ENCODE data around the gene SKI. TPM values are rescaled to one million over a fixed set of nuclear protein-coding genes. Genes with fewer than 3 reads are reported as not detected.
A peak's percentile ranks its signal among the peaks of the same experiment; 100 is the strongest.
"Not testable (repeated sequence)": the region's sequence is repeated elsewhere in the genome, so short reads cannot be mapped to it uniquely, and the experiment has no call there.

Gene SKI
- total RNA-seq, 1 donor from 2014 or later = 15.5 TPM

DNA sequence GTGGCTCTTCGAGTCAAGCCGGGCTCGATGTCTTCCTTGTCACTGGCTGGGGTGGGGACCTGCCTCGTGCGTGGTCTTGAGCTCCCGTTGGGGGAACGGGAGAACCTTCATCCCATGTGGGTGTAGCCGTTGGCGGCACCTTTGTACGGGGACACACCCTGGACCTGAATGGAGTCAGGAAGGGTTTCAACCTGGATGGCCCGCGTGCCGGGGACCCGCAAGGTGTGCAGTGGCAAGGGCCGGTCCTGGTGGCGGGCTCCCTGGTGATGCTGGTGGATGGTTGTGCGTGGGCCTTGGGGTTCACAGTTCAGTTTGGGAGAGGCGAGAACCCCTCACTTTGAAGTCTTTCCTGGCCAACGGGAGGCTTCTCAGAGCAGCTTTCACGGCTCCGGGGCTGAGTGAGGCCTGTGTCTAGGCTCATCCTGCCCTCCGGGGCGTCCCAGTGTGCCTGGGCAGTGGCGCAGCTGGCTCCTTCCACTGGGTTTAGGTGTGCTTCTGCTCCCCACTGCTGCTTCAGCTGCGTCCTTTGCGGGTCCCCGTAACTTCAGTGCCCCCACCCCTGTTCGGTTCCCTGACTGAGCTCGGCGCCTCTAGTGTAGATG, 11.4 kb downstream of the SKI start:
- DNase-seq (ENCODE audit: low spot score in 2 of 2) = no peak
- no peak for FAIRE-seq

DNA sequence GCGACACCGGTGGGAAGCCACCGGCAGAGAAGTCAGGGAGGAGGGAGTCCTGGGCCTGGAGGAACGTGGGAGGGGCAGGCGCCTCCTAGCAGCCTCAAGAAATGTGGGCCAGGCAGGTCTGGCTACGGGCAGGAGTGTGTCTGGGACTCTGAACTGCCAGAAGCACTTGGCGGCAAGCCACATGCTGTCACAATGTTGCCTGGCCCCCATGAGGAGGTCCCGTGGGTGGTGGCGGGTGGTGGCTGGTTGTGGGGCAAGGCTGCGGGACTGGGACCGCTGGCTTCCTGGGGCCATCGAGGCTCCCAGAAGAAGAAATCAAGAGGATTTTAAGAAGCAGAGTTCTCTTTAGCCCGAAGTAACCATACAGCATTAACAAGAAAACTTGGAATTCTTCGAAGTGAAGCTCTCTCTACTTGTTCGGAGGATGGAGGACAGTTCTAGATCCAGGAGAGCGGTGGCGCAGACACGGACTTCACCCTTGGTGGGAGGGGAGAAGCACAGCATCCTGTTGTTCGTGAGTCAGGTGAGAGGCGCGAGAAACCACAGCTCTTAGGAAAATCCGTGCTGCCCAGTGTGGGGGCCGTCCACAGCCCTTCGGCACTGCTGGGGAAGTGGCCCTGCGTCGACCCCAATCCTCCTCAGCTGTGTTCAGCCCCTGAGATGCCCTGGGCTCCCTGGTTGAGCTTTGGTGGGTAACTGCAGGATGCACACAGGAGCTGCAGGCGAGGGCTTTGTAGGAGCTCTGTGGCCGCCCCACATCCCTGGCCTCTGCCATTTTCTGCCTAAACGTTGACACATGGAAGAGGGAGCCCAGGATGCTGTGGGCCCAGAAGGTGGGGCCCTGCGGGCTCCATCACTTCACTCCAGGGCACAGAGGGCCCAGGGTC, 12.4 kb downstream of the SKI start:
- peak in 1 of 2 donors; percentile 77 for DNase-seq (ENCODE audit: low spot score in 2 of 2)
- FAIRE-seq = no peak

DNA sequence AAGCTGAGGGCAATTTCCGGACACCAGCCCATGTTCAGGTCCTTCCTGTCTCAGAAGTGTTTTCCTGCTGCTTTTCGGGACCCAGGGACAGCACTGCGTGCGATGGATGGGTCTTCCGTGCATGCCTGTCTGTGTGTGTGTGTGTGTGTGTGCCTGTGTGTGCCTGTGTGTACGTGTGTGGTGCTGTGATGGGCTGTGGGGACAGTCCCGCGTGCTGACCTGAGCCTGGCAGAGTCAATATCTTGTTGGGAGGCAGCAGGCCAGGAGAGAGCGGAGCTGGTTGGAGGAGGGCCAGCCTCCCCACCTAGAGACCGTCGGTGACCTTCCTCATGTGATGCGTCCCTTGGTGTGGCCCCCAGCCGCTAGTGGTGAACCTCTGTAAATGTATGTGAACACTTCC, 13.7 kb downstream of the SKI start:
- no peak for FAIRE-seq
- DNase-seq (ENCODE audit: low spot score in 2 of 2) = no peak

DNA sequence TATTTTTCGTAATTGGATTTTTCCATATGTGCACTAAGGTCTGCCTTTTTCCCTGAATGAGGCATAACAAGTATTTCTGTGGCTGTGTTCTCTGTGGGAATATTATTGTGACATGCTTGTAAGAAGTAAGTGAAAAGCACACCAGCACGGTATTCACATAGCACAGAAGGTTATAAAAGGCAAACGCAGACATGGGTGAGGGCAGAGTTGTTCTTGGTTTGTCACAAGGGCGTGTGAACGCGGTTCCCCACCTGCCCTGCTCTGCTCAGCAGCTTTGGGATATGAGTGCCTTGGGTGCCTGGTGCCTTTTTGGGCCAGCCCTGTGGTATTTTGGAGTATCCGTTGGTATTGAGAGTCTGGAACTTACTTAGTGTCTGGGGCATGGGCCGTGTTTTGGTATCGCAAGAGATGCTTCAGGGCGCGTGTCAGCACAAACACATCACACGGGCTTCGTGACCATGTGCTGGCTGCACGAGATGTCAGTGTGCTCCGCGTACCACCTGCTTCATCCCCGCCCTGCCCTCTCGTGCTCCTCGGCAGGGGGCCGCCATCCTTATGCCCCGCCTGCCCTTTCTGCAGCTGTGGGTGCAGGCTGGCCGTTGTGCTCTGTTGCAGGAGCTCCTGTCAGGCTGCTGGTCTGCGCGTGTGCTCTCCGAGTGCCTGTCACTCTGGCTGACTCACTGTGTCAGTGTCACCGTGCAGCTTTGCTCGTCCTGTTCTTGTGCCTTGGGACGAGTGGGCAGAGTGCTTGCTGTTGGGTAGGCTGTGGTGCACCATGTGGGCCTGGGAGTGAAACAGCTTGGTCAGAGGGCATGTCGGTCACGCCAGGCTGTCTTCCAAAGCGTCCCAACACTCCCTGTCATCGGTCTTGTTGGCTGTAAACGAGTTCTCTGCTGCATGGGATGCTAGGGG, 15.0 kb downstream of the SKI start:
- peak in 1 of 2 donors; percentile 72 for DNase-seq (ENCODE audit: low spot score in 2 of 2)
- FAIRE-seq = no peak

DNA sequence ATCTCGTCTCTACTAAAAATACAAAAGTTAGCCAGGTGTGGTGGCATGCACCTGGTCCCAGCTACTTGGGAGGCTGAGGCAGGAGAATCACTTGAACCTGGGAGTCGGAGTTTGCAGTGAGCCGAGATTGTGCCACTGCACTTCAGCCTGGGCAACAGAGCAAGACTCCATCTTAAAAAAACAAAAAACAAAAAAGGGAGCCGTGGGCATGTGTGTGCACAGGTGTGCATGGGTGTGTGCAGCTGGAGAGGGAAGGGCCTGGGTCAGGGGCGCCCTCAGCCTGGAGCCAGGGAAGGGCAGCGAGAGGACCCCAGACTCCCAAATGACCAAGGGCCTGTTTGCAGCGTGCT, 18.9 kb downstream of the SKI start:
- DNase-seq (ENCODE audit: low spot score in 2 of 2); FAIRE-seq: not testable (repeated sequence)

DNA sequence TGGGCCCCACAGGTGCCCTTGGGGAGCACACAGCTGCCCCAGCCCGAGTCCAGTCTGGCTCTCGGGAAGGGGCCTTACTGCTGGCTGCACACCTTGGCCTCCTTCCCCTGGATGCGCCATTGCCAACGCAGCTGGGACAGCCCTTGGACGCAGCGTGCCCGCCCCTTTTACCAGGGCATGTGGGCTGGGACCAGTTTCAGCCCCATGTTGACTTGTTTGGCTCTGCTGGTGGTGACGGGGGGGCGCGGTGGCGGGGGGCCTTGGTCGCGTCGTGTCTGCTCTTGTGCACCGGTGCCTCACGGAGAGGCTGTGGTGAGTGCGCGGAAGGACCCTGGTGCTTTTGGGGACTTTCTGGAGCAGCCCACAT, 19.6 kb downstream of the SKI start:
- DNase-seq (ENCODE audit: low spot score in 2 of 2) (no peak), FAIRE-seq (no peak)

DNA sequence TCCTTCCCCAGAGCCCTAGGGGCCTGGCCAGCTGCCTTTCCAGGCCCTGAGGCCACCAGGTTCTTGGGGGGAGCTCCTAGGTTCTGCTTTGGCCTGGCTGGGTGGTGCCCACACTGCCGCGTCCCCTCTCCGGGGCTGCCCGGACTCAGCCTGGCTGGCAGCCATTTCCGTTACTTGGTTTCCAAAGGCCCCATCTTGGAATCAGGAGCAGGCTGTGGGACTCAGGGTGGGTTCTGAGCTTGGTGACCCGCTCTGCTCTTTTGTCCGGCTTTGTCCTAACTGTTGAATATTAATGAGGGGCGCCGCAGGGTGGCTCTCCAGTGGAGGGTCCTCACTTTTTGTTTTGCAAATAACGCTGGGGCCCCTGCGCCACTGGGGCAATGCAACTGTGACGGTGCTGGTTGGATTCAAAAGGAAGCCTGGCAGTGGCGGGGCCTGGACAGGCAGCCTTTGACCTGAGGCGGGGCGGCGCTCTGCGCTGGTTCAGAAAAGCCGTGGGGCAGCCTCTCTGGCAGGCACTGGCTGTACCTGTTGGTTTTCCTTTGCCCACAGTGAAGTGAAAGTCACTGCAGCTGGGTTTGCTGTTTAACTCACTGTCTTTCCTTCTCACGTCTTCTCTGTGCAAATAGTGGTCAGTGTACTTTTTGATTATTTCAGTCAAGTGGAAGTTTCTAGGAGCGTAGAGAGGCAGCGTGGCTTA, 20.2 kb downstream of the SKI start:
- FAIRE-seq (no peak), DNase-seq (ENCODE audit: low spot score in 2 of 2) (no peak)

DNA sequence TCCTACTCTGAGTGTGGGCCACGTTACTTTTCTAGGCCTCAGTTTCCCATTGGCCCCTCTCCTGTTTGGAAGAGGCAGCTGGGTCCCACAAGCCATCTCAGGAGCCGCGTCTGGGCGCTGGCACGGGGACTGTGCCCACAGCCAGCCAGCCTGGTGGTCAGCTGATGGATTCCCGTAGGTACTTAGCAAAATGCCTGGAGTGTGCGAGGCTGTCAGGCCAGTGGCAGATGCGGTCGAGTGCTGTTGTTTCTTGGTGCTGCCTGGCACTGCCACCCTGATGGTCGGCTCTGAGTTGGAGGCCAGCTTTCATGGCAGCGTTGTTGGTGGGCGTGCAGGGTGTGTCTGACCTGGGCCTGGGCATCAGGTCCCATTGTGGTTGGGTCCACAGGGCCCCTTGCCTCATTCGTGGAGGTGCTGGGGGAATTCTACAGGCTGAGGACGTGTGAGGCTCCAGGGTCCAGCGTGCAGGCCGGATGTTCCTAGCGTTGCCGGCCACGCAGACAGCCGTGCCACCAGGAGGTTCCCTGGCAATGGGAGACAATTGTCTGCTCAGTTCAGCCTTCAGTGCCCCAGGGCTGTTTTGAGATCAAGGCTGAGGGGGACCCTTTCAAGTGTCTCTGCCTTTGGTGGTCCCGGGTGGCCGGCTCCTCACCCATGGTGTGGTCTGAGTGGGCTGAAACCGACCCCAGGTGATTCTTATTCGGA, 20.9 kb downstream of the SKI start:
- FAIRE-seq (no peak), DNase-seq (ENCODE audit: low spot score in 2 of 2) (no peak)

DNA sequence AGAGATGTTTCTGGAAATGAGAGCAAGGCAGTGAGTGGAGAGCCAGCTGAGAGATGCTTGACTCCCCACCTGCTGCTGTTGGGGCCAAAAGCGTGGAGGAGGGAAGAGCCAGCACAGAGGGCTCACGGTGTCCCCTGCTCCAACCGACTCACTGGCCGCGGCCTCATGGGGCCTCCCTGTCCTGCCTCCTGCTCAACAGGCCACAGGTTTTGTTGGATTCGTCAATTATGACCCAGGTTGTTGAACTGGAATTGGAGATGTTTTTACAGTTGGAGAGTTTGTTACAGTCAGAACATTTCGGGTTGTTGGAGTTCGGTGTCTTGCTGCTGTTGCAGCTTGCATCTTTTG, 21.4 kb downstream of the SKI start:
- DNase-seq (ENCODE audit: low spot score in 2 of 2) = no peak
- no peak for FAIRE-seq

DNA sequence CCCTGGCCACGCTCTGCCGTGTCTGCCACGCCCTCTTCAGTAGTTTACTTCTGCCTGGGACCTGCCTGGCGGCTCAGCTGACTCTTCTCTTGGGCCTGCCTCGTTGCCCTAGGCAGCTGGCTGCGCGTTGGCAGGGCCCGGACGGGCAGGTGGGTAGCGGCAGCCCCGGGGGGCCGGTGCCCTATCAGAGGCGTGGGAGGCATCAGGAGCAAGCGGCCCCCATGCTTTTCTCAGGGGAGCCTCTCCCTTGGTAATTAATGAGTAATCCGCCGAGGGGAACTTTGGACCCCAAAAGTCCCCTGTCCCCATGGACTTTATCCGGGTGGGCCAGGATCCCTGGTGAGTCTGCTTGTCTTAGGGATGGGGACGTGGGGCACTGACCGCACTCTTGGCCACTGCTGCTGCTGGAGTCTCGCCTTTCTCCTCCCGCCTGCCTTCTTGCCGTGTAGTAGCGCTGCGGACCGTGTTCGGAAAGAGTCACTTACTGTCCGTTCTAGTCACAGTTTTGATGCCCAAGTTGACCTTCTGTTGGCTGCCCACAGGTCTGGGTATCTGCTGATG, 22.7 kb downstream of the SKI start:
- FAIRE-seq (no peak), DNase-seq (ENCODE audit: low spot score in 2 of 2) (no peak)

DNA sequence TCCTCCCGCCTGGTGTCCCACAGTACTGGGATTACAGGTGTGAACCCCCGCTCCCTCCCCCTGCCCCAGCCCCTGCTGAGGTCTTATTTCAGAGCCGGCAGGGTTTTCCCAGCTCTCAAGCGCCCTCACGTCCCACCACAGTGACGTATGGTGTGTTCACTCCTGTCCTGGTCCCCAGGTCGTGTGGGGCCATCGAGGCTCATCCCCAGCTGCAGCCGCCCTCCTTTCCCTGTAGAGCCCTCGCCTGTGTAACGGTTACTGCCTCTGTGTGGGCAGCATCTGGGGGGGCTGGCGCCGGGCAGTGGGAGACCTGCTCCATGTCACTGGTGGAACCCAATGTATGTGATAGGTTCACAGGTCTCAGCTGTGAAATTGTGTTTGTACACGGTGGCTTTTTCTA, 23.2 kb downstream of the SKI start:
- FAIRE-seq = no peak

DNA sequence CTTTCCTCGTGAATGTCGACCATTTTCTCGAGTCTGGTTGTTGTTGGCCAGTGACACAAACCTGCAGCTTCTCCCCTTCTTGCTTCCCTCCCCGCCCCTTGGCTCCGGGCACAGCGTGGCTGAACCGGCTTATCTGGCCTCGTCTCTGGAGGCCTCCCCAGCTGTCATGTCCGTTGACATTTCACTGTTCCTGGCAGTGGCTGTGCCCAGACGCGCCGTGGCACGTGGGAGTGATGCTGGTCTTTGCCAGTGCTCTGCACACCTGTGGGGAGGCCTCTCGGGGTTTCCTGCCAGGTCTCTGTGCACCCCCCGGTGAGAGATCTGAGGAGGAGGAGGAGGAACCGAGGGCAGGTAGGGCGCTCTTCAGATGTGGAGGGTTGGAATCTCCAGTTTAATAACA, 23.7 kb downstream of the SKI start:
- FAIRE-seq (no peak), DNase-seq (ENCODE audit: low spot score in 2 of 2) (no peak)

More for the DNA sequence above, 23.2 kb downstream of the SKI start:
- no peak for DNase-seq (ENCODE audit: low spot score in 2 of 2)

DNA sequence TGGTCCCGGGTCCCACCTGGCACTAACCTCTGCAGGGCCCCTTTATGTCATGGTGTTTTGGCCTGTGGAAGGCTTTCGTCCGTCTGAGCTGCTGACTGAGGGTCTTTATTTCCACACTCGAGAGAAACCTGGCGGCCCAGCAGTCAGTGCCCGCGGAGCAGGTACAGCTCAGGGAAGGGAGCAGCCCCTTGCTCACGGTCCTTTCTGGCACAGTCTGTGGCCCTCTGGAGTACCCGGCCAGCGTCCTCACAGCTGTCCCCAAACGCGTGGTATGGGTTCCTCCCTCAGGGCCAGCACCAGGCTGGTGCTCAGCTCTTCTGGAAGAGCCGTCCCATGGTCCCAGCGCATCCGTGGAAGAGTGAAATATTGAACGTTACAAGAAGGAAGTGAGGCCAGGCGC, 24.3 kb downstream of the SKI start:
- DNase-seq (ENCODE audit: low spot score in 2 of 2) (no peak), FAIRE-seq (no peak)

DNA sequence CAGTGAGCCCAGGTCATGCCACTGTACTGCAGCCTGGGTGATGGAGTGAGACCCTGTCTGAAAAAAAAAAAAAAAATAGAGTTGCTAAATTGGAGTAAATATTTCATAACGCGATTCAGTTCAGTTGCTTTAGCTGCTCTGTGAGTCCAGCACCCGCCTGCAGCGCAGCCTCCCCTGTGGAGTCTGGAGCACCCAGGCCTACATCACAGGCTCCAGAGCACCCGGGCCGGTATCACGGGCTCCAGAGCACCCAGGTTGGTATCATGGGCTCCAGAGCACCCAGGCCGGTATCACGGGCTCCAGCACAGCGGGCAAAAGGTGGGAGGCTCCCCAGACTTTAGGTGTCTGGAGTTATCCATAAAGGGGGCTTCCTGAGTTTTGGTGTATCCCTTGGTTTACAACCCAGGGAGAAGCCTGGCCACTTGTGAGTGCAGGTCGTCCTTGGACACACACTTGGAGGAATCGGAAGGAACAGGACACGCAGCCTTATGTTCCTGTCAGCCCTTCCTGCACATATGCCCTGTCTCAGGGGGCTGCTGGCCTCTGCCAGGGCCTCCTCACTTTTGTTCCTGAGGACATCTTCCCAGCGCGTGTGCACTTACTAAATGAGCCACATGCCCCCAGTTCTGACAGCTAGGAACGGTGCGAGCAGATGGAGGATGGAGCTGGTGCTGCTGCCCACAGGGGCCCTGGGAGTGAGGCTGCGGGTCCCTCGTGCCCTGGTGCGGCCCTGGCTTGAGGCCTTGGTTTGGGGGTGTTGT, 25.1 kb downstream of the SKI start:
- FAIRE-seq = no peak

DNA sequence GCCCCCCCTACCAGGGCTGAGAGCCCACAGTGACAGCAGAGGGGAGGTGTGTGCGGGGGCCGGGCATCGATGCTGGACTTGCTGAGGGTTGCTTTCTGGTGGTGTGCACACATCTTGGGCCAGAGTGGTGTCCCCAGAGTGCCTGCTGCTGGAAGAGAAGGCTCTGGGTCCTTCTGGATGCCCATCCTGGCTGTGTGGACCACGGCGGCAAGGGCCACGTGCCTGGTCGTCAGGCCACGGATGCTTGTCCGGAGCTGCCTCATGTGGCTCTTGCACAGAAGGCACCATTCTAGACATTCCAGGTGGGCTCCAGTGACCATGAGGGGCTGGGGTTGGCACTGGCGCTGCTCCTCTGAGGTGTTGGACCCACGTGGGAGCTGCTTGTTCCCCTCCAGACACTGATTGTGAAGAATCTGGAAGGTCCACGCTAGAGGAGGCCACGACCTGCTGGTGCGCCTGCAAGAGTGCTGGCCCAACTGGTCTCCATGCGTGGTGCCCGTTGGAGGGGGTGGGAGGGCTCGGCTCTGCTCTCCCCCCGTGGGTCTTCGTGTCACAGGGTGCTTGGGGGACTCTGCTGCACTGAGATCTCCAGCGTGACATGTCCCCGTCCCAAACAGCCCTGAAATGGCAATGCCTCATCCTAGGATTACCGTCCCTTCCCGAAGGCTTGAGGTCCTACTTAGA, 25.8 kb downstream of the SKI start:
- no peak for DNase-seq (ENCODE audit: low spot score in 2 of 2)
- FAIRE-seq = no peak

More for the DNA sequence above, 25.1 kb downstream of the SKI start:
- DNase-seq (ENCODE audit: low spot score in 2 of 2) = no peak

DNA sequence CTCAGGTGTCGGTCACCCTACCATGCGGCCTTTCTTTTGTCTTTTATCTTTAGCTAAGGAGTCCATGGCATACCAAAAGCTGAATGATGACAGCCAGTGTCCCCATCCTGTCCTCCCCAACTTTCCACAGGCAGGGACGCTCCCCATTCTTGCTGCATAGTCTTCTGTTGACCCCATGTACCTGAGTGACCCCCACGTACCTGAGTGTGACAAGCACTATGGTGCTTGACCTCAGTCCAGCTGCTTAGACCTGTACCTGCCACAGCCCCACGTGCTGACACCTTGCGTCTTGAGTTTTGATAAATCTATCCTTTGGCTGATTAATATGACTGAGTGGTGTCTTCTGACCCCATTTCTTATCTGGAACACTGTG, 26.9 kb downstream of the SKI start:
- no peak for FAIRE-seq
- DNase-seq (ENCODE audit: low spot score in 2 of 2) = no peak

DNA sequence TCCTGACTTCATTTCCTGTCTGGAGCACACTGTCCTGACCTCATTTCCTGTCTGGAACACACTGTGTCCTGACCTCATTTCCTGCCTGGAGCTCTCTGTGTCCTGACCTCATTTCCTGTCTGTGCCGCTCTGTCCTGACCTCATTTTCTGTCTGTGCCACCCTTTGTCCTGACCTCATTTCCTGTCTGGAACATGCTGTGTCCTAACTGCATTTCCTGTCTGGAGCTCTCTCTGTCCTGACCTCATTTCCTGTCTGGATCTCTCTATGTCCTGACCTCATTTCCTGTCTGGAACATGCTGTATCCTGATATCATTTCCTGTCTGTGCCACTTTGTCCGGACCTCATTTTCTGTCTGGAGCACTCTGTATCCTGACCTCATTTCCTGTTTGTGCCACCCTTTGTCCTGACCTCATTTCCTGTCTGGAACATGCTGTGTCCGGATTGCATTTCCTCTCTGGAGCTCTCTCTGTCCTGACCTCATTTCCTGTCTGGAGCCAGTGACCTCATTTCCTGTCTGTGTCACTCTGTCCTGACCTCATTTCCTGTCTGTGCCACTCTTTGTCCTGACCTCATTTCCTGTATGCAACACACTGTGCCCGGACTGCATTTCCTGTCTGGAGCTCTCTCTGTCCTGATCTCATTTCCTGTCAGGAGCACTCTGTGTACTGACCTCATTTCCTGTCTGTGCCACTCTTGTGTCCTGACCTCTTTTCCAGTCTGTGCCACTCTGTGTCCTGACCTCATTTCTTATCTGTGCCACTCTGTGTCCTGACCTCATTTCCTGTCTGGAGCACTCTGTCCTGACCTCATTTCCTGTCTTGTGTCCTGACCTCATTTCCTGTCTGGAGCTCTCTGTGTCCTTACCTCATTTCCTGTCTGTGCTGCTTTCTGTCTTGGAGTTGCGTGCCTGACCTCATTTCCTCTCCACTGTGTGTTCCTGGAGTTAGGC, 27.6 kb downstream of the SKI start:
- DNase-seq (ENCODE audit: low spot score in 2 of 2) (no peak), FAIRE-seq (no peak)
